Transverse colon (tissue), 4 donors: ENCODE data around the gene LRFN5.

Source experiments
- CTCF ChIP-seq, 5 experiments: fragments of 200-600 bp in 3 of 5; fragments of 450-650 bp in 2 of 5; sonication (generic) in 3 of 5; IDR thresholded peaks; 1 replicate in 2 of 5; 2 replicates in 3 of 5; pipeline ENCODE4 v1.5.1; 2016 to 2017; ENCODE audit warnings: antibody characterized with exemption in 5 of 5, inconsistent platforms in 3 of 5, mild to moderate bottlenecking in 2 of 5, moderate library complexity in 1 of 5
- EP300 ChIP-seq: sonication (generic); formaldehyde crosslinking; IDR thresholded peaks from one replicate; pipeline ENCODE4 v1.6.1; 2017; ENCODE audit warnings: antibody characterized with exemption, low read depth
- POLR2A ChIP-seq: fragments of 450-650 bp; IDR thresholded peaks from one replicate; pipeline ENCODE4 v1.6.1; 2016; ENCODE audit warnings: antibody characterized with exemption, mild to moderate bottlenecking, moderate library complexity
- POLR2AphosphoS5 ChIP-seq, 3 donors: sonication (generic); formaldehyde crosslinking; IDR thresholded peaks; one replicate each; pipeline ENCODE4 v1.6.1; 2016; ENCODE audit warnings: antibody characterized with exemption in 3 of 3

- TF ChIP-seq POLR2AphosphoS5 (IDR thresholded peaks at IDR 0.05) (no peak), POLR2A (no peak), CTCF (IDR thresholded peaks at IDR 0.05) (no peak), EP300 (no peak)
Measured at GRCh38 chr14:41900644-41901043, 294.0 kb downstream of the LRFN5 start.
